Activated CD8-positive, alpha-beta T cell treated with anti-CD3 and anti-CD28 coated beads, Interleukin-2, amount 10 ng/mL, durations not matched to agents 7 days and 5 days (primary cell): Measurements from ENCODE around the gene SYT3. TPM values are rescaled to one million over a fixed set of nuclear protein-coding genes. Genes with fewer than 3 reads are reported as not detected.

Experiments
- ATAC-seq: fragments of 150-1000 bp; cut with Tn5 transposase; one replicate; pipeline ENCODE4 v1.10.0; 2021; ENCODE audit warnings: moderate library complexity
- CTCF ChIA-PET: fragments of 350-600 bp; sonication (Branson Sonifier 250); formaldehyde crosslinking; loops from one replicate; lab custom pipeline; 2021; ENCODE audit warnings: antibody characterized with exemption; lab: Charles Lee
- POLR2A ChIA-PET: fragments of 350-600 bp; sonication (Branson Sonifier 250); formaldehyde crosslinking; loops from one replicate; lab custom pipeline; 2021; ENCODE audit warnings: antibody characterized with exemption; lab: Charles Lee
- DNase-seq: peaks from one replicate; pipeline ENCODE4 v3.0.0-alpha.2; 2020
- H3K27ac Mint-ChIP-seq: one replicate; pipeline ENCODE4 v1.8.0; 2021; ENCODE audit warnings: mild to moderate bottlenecking, mixed read lengths
- H3K27me3 Mint-ChIP-seq: one replicate; pipeline ENCODE4 v1.8.0; 2021; ENCODE audit warnings: low read depth, mixed read lengths
- H3K36me3 Mint-ChIP-seq: one replicate; pipeline ENCODE4 v1.8.0; 2021; ENCODE audit warnings: low read depth, mixed read lengths
- H3K4me1 Mint-ChIP-seq: one replicate; pipeline ENCODE4 v1.8.0; 2021; ENCODE audit warnings: low read depth, mixed read lengths
- H3K4me3 Mint-ChIP-seq: one replicate; pipeline ENCODE4 v1.8.0; 2021; ENCODE audit warnings: mild to moderate bottlenecking, mixed read lengths
- H3K9me3 Mint-ChIP-seq: one replicate; pipeline ENCODE4 v1.8.0; 2022; ENCODE audit warnings: mixed read lengths; ENCODE audit not compliant: insufficient read depth
- total RNA-seq, 2 experiments: library from RNA; stranded (reverse); gene quantifications; one replicate each; pipeline ENCODE4 v1.2.3, GENCODE V29; 2021

The SYT3 gene
- total RNA-seq, result not detected

- Mint-ChIP-seq H3K4me3 (peak within 1 kb of the TSS; percentile 35), H3K4me1 (peaks cover 2% of the 10 kb centered on the region), H3K36me3 (no peaks in the 10 kb centered on the region), H3K27me3 (peaks cover 29% of the 10 kb centered on the region), H3K27ac (no peak within 1 kb of the TSS), H3K9me3 (peaks cover 6% of the 10 kb centered on the region)
- CTCF ChIA-PET, result interaction anchor here (0.6 kb wide), 1 partner anchor 31 kb away, joined by 4 read pairs; no protein-coding TSS in a partner anchor
- POLR2A ChIA-PET, result no interaction called here
- ATAC-seq (peak; percentile 33), DNase-seq (no peak)
Observed at GRCh38 chr19:50639121-50640112, at the start of gene SYT3. Gene SYT3, minus strand, starts transcription at chr19:50639881. Its CDS starts 2,470 bp downstream, at chr19:50637411.

- CTCF ChIA-PET, result no interaction called here
Observed at GRCh38 chr19:50688766-50689165, 49.1 kb upstream of the SYT3 start.

GRCh38 chr19:50686310-50687032, 46.8 kb upstream of the SYT3 start:
- Mint-ChIP-seq H3K27me3 (peaks cover 19% of the 10 kb centered on the region), H3K4me3 (no peak overlapping the region), H3K27ac (no peak overlapping the region), H3K9me3 (no peaks in the 10 kb centered on the region), H3K4me1 (no peaks in the 10 kb centered on the region), H3K36me3 (no peaks in the 10 kb centered on the region)
- no peak for ATAC-seq
- no peak for DNase-seq
- ChIA-PET CTCF (no interaction called here), POLR2A (no interaction called here)

More at GRCh38 chr19:50688766-50689165, 49.1 kb upstream of the SYT3 start:
- Mint-ChIP-seq H3K27me3 (peaks cover 26% of the 10 kb centered on the region), H3K4me3 (no peak overlapping the region), H3K27ac (no peak overlapping the region), H3K9me3 (no peaks in the 10 kb centered on the region), H3K4me1 (no peaks in the 10 kb centered on the region), H3K36me3 (no peaks in the 10 kb centered on the region)
- no peak for ATAC-seq
- POLR2A ChIA-PET, result no interaction called here
- no peak for DNase-seq

DNA sequence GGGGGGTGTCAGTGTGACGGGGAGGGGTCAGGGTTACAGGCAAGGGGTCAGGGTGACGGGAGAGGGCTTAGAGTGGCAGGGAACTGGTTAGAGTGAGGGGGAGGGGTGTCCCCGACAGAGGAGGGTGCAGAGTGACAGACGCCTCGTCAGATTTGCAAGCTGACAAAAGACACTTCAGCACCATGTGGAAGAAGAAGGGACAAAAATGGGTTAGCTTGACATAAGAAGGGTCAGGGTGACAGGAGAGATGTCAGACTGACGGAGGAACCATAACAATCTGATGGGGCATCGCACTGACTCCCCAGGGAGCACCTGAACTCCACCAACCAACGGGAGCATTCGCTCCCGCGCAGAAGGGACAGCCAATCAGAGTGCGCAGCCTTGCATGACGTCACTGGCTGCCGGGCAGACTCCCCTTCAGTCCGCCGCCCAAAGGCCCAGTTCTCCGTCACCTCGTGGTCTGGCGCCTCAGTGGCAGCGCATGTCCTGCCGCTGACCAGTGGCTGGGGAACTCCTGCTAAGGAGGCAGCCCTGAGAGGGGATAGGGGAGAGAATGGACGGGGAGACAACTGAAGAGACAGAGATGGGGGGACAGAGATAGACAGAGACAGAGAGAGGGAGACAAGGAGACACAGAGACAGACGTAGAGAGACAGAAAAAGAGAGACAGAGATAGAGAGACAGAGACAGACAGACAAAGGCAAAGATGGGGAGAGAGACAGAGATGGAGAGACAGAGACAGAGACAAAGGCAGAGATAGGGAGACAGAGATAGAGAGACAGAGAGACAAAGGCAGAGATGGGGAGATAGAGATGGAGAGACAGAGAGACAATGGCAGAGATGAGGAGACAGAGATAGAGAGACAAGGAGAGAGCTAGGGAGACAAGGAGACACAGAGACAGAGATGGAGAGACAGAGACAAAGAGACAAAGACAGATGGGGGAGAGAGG, 39.8 kb upstream of the SYT3 start:
- POLR2A ChIA-PET, result interaction anchor here (0.6 kb wide), 1 partner anchor 1041 kb away, joined by 3 read pairs; no protein-coding TSS in a partner anchor
- Mint-ChIP-seq H3K4me1 (peaks cover 4% of the 10 kb centered on the region), H3K4me3 (no peak overlapping the region), H3K27ac (no peak overlapping the region), H3K27me3 (peaks cover 15% of the 10 kb centered on the region), H3K9me3 (no peaks in the 10 kb centered on the region), H3K36me3 (no peaks in the 10 kb centered on the region)
- CTCF ChIA-PET, result interaction anchor here (0.7 to 1.0 kb wide), 2 partner anchors 10 to 219 kb away, joined by 3 read pairs; no protein-coding TSS in a partner anchor
- peak; percentile 96 for ATAC-seq
- peak; percentile 85 for DNase-seq

- H3K9me3 Mint-ChIP-seq, result no peaks in the 10 kb centered on the region
- H3K27me3 Mint-ChIP-seq, result peaks cover 14% of the 10 kb centered on the region
- DNase-seq, result no peak
- no peak overlapping the region for H3K4me3 Mint-ChIP-seq
- no peak overlapping the region for H3K27ac Mint-ChIP-seq
- ChIA-PET CTCF (no interaction called here), POLR2A (no interaction called here)
- H3K36me3 Mint-ChIP-seq, result no peaks in the 10 kb centered on the region
- H3K4me1 Mint-ChIP-seq, result peaks cover 4% of the 10 kb centered on the region
- ATAC-seq, result no peak
Observed at GRCh38 chr19:50678323-50678722, 38.6 kb upstream of the SYT3 start.

- Mint-ChIP-seq H3K36me3 (no peaks in the 10 kb centered on the region), H3K9me3 (no peaks in the 10 kb centered on the region), H3K4me1 (peaks cover 4% of the 10 kb centered on the region), H3K27me3 (peaks cover 19% of the 10 kb centered on the region), H3K27ac (no peak overlapping the region), H3K4me3 (no peak overlapping the region)
- POLR2A ChIA-PET, result no interaction called here
- CTCF ChIA-PET, result no interaction called here
- ATAC-seq, result no peak
- no peak for DNase-seq
Observed at GRCh38 chr19:50677636-50678035, 38.0 kb upstream of the SYT3 start.

- no peaks in the 10 kb centered on the region for H3K36me3 Mint-ChIP-seq
- POLR2A ChIA-PET, result no interaction called here
- no peak for DNase-seq
- H3K9me3 Mint-ChIP-seq, result no peaks in the 10 kb centered on the region
- CTCF ChIA-PET, result no interaction called here
- no peak overlapping the region for H3K27ac Mint-ChIP-seq
- H3K4me1 Mint-ChIP-seq, result peaks cover 4% of the 10 kb centered on the region
- no peak for ATAC-seq
- H3K4me3 Mint-ChIP-seq, result no peak overlapping the region
- H3K27me3 Mint-ChIP-seq, result peaks cover 15% of the 10 kb centered on the region
Observed at GRCh38 chr19:50676625-50677197, 37.0 kb upstream of the SYT3 start.

DNA sequence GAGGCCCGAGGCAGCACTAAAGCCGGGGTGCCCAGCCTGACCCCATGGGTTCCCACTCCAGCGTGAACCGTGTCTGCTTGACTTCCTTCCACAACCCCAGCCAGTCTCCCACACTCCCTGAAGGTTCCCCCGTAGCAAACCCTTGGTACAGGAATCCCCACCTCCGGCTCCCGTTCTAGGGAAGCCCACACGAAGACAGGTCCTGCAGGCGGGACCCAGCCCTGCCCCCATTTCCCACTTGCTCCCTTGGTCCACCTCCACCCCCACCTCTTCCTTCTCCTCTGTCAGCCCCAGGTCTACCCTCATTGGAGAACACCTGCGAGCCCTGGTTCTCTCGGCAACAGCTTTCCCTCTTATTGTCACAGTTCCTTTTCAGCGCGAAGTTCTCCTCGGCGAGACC, 33.4 kb upstream of the SYT3 start:
- ATAC-seq (no peak), DNase-seq (no peak)
- H3K4me1 Mint-ChIP-seq, result no peaks in the 10 kb centered on the region
- peaks cover 23% of the 10 kb centered on the region for H3K27me3 Mint-ChIP-seq
- CTCF ChIA-PET, result no interaction called here
- no peaks in the 10 kb centered on the region for H3K9me3 Mint-ChIP-seq
- H3K4me3 Mint-ChIP-seq, result no peak overlapping the region
- no peak overlapping the region for H3K27ac Mint-ChIP-seq
- H3K36me3 Mint-ChIP-seq, result no peaks in the 10 kb centered on the region
- POLR2A ChIA-PET, result no interaction called here

DNA sequence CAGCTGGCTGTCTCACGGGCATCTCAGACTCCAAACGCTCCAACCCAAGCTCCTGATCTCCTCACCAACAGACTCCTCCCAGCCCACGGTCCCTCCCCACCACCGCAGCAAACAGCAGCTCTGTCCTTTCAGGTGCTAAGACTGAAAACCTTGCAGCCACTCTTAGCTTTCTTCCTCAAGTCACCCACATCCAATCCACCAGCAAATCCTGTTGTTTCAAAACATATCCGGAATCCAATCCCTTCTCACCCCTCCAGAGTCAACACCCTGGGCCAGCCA, 30.4 kb upstream of the SYT3 start:
- H3K27me3 Mint-ChIP-seq, result peaks cover 27% of the 10 kb centered on the region
- no peak for DNase-seq
- no peak overlapping the region for H3K27ac Mint-ChIP-seq
- H3K4me1 Mint-ChIP-seq, result no peaks in the 10 kb centered on the region
- ChIA-PET CTCF (interaction anchor here (0.9 to 2.1 kb wide), 4 partner anchors 9 to 252 kb away, joined by 3 to 9 read pairs (median 4); no protein-coding TSS in a partner anchor), POLR2A (no interaction called here)
- H3K36me3 Mint-ChIP-seq, result no peaks in the 10 kb centered on the region
- H3K4me3 Mint-ChIP-seq, result no peak overlapping the region
- no peak for ATAC-seq
- no peaks in the 10 kb centered on the region for H3K9me3 Mint-ChIP-seq

DNA sequence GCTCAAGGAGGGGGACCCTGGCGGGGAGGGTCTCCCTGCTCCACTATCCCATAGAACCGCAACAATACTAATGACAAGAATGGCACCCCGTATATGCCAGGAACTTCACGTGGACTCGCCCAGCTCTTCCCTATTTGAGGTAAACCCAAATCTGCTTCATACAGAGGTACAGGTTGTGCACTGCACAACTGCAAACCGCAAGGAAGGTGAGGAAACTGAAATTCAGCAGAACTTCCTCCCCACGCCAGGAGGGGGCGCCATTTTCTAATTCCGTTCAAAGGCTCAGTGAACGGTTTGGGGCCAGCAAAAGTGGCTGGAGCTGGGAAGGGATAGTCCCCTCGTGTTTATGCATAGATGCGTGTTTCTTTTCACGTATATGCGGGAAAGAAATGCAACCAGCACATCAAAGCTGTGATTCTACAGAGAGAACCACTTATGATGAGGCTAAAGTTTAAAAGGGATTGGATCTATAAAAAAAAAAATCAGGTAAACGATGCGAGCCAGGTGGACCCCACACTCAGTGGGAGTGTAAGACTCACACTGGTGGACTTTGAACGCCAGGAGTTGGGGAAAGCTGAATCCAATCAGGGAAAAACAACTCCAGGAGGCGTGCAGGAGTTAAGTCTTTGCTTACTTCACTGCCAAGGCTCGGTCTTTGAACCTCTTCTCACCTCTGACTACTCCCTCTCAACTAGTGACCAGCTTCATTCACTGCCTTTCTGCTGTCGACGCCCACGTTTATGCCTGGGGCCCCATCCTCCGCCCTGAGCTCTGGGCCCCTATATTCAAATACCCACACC, 29.8 kb upstream of the SYT3 start:
- CTCF ChIA-PET, result interaction anchor here (0.9 to 2.1 kb wide), 3 partner anchors 10 to 252 kb away, joined by 3 to 9 read pairs (median 4); no protein-coding TSS in a partner anchor
- Mint-ChIP-seq H3K27me3 (peaks cover 30% of the 10 kb centered on the region), H3K4me3 (no peak overlapping the region), H3K36me3 (no peaks in the 10 kb centered on the region), H3K4me1 (no peaks in the 10 kb centered on the region), H3K27ac (no peak overlapping the region), H3K9me3 (no peaks in the 10 kb centered on the region)
- peak; percentile 62 for DNase-seq
- peak; percentile 31 for ATAC-seq
- POLR2A ChIA-PET, result no interaction called here
